Coronary artery (tissue), 2 donors: ENCODE measurements around the gene PCDH9.

Experiments
- DNase-seq: peaks from one replicate; pipeline ENCODE4 v3.0.0-alpha.2; 2017; ENCODE audit warnings: low spot score
- H3K27ac ChIP-seq, 2 donors: fragments of 200-600 bp; sonication (generic); one replicate each; pipeline ENCODE4 v1.5.1; 2016 to 2019
- H3K4me3 ChIP-seq: fragments of 200-600 bp; sonication (generic); 2 replicates; pipeline ENCODE4 v1.5.1; 2016; ENCODE audit warnings: mild to moderate bottlenecking, moderate library complexity
- TF ChIP-seq, protein P1 (sequence below): fragments of 200-600 bp; sonication (generic); IDR thresholded peaks from one replicate; pipeline ENCODE4 v1.5.1; 2019; ENCODE audit warnings: antibody characterized with exemption

Gene PCDH9

GRCh38 chr13:67048084-67048820 lies 181.9 kb downstream of the PCDH9 start:
- Histone ChIP-seq H3K27ac (no peak overlapping the region), H3K4me3 (peak overlapping the region; percentile 19)
- no peak for DNase-seq
- TF ChIP-seq, protein P1, sequence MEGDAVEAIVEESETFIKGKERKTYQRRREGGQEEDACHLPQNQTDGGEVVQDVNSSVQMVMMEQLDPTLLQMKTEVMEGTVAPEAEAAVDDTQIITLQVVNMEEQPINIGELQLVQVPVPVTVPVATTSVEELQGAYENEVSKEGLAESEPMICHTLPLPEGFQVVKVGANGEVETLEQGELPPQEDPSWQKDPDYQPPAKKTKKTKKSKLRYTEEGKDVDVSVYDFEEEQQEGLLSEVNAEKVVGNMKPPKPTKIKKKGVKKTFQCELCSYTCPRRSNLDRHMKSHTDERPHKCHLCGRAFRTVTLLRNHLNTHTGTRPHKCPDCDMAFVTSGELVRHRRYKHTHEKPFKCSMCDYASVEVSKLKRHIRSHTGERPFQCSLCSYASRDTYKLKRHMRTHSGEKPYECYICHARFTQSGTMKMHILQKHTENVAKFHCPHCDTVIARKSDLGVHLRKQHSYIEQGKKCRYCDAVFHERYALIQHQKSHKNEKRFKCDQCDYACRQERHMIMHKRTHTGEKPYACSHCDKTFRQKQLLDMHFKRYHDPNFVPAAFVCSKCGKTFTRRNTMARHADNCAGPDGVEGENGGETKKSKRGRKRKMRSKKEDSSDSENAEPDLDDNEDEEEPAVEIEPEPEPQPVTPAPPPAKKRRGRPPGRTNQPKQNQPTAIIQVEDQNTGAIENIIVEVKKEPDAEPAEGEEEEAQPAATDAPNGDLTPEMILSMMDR: no peak

- DNase-seq: no peak
- TF ChIP-seq, protein P1: no peak
- Histone ChIP-seq H3K4me3 (no peak overlapping the region), H3K27ac (no peak overlapping the region)
These were observed 184.8 kb downstream of the PCDH9 start for GRCh38 chr13:67045357-67045756.

GRCh38 chr13:67043901-67044300 lies 186.2 kb downstream of the PCDH9 start:
- Histone ChIP-seq H3K4me3 (no peak overlapping the region), H3K27ac (no peak overlapping the region)
- no peak for DNase-seq
- TF ChIP-seq, protein P1: no peak

DNA sequence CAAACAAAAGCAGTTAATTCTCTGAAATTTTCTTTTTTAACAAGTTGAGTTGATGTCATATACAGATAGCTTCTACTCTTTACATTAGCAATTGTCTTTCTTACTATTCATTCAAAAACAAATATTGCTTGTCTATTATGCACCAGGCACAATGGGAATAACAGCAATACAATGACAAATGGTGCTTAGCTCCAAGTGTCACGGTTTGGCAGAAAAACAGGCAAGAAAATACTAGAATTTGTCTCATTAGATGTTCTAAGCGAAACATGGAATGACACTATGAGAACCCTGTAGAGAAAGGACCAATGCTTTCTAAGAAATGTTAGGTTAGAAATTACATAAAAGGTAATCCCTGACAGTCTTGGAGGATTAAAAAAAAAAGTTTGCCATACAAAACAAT lies 187.6 kb downstream of the PCDH9 start:
- DNase-seq: no peak
- Histone ChIP-seq H3K27ac (no peak overlapping the region), H3K4me3 (no peak overlapping the region)
- TF ChIP-seq, protein P1: no peak

- TF ChIP-seq, protein P1: no peak
- DNase-seq: no peak
- H3K4me3 ChIP-seq: no peak overlapping the region
- no peak overlapping the region for H3K27ac ChIP-seq
These were observed 193.3 kb downstream of the PCDH9 start for GRCh38 chr13:67036699-67037457.

DNA sequence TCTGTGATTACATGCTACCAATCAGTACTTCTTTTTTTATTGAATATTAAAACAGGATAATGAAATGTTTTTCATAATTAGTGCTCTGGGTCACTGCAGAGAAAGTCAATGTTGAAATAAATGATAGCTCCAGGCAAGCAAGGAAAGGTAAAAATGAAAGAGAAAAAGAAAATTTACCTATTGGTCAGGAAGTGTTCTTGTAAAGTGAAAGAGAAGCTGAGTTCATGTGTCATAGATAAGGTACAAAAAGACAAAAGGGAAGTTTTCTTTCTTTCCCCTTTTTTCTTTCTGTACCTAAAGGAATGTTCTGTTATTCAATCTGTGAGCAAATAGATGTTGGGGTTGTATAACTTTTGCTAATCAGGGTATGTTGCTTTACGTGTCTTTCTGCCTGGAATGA lies 197.0 kb downstream of the PCDH9 start:
- no peak overlapping the region for H3K27ac ChIP-seq
- no peak for DNase-seq
- TF ChIP-seq, protein P1: no peak
- H3K4me3 ChIP-seq: no peak overlapping the region
